KBM-7 (cell line): ENCODE data around the gene C1QTNF12.
"Not testable (repeated sequence)": the region's sequence is repeated elsewhere in the genome, so short reads cannot be mapped to it uniquely, and the experiment has no call there.

Experiments
- DNase-seq: peaks from one replicate; pipeline ENCODE4 v3.0.0-alpha.2; 2015
- in situ Hi-C: fragments of 300-500 bp; cut with MboI; formaldehyde crosslinking; loops from 2 replicates; pipeline ENCODE4 v1.14.3; 2020; ENCODE audit warnings: low sequenced_read_pairs, low pct_unique_long_range_greater_than_20kb, mixed read lengths

Gene C1QTNF12

DNA sequence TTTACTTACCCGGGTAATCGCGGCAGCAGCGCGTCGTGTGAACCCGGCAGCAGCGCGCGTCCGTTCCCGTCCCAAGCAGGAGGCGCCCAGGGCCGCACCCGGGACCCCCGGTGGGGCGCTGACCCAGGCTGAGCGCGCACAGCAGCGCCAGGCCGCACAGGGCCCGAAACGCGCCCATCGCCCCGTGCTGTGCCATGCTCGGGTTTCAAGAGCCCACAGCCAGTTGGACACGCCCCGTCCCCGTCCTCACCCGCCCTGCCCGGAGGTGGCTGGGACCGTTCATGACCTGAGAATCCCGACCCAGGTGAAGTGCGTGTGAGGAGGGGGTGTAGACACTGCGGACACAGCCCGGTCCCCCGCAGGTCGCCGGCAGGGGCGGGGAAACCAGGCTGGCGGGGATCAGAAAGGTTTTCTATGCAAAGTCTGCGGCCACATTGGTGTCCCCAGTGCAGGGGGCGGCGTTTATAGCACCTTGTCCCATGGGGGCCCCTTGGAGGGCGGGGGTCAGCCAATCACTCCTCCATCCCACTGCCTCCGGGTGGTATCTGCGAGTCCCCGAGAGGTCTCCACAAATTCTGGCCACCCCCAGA is 40.1 kb downstream of the C1QTNF12 start, which contains the start of gene TNFRSF18:
Gene TNFRSF18, minus strand, starts transcription at position 217 of the 590 bp plus-strand sequence. Its CDS starts 21 bp downstream, at position 196.
- no peak for DNase-seq
- in situ Hi-C loops = no loop called here

DNA sequence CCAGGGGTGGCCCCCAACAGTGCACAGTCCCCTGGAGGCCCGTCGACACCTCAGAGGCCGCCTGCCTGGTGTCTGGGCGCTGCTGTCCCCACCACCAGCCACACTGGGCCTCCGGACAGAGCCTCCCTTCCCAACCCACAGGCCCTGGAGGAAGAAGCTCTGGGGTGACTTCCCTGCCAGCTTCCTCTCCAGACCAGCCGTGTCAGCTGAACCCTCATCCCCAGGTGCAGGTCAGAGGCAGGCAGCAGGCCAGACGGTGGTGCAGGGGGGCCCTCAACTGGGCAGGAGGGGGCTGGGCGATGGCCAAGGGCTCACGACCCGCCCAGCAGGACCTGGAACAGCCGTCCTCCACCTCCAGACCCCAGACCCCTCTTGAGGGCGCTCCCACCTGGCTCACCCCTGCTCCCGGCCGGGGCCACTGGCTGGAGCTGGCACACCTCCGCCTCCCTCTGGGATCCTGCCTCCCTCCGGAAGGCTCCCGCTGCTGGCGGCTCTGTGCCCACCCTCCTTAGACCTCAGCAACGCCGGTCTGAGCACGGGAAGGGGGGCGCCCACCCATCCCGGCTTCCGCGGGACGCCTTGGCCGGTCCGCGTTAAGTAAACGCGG is 40.6 kb downstream of the C1QTNF12 start:
- in situ Hi-C loops = no loop called here
- no peak for DNase-seq

DNA sequence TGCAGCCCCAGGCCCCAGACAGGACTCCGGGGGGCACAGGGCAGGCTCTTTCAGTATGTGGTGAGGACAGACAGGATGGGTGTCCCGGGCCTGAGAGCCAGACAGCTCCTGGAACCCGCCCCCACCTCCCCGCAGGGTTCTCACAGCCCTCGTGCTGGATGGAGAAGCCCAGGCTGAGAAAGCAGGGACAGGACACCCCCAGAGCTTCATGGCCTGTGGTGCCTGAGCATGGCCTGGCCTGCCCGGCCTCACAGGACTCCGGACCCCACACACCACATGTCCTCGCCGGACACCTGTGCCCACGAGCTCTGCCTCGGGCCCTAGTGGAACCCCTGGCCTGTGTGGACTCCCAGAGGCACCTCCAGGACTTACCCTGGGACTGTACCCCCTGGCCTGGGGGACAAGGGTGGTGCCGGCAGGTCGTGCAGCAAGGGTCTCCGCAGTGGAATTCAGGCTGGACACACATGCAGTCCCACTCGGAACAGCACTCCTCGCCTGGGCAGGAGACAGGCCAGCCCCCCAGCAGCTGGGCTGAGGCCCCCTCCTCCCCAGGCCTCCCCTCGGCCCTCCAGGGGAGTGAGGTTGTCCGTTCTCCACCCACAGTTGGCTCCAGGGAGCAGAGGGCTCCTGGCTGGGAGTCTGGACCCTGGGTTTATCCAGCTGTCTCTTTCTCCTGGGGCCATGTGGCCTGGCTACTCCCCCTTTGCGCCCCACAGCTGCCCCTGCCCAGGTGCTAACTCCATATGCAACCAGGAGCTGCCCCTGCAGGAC is 41.3 kb downstream of the C1QTNF12 start:
- in situ Hi-C loops = no loop called here
- DNase-seq = no peak

DNA sequence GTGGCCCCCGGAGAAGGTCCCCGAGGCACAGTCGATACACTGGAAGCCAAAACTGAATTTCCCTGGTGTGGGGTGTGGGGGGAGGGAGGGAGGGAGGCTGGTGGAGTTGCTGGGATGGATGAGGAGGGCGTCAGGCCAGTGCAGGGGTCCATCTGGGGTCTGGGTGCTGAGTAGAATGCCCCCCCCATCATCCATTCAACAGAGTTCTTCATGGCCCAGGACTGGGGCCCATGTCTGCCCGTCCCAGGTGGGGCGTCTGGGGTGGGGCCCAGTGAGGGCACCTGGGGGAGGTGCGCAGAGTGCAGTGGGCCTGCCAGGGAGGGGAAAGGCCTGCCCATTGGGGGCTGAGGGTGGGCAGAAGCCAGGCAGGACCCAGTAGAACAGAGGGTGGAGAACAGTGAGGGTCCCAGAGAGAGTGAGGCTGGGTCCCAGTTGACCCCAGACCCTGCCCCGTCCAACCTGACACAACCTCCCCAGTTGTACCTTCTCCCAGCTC is 42.0 kb downstream of the C1QTNF12 start:
- no peak for DNase-seq
- in situ Hi-C loops = no loop called here

DNA sequence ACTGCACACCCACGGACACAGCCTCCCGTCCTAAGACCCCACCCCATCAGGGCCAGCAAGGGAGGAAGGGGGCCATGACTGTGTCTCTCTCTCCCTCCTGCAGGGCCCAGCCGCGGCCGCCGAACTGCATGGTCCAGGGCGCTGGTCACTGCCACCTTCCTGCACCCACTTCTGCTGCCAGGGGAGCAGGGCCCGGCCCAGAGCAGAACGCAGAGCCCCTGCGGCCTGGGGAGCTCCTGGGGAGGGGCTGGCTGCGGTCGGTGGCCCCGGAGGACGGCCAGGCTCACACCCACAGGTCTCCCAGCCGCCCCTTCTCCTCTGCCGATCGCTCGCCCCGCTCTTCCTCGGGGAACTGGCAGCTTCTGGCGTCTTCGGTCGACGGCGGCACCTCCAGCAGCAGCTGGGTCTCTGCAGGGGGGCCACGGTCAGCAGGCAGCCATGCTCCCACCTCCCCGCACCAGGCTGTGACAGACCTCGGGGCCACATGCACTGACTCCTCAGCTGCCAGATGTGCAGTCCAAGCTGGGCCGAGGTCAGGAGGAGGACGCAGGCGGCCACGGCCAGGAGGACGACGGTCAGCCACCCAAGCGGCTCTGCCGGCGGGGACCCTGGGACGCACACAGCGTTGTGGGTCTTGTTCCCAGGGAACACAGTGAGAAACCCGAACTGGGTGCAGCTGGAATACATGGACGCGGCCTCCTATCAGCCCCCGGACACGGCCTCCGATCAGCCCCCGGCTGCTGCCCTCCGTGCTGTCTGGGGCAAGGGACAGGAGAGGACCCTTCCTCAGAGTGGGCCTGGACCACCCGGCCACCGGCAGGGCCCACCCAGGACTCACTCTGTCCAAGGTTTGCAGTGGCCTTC is 42.7 kb downstream of the C1QTNF12 start:
- no peak for DNase-seq

DNA sequence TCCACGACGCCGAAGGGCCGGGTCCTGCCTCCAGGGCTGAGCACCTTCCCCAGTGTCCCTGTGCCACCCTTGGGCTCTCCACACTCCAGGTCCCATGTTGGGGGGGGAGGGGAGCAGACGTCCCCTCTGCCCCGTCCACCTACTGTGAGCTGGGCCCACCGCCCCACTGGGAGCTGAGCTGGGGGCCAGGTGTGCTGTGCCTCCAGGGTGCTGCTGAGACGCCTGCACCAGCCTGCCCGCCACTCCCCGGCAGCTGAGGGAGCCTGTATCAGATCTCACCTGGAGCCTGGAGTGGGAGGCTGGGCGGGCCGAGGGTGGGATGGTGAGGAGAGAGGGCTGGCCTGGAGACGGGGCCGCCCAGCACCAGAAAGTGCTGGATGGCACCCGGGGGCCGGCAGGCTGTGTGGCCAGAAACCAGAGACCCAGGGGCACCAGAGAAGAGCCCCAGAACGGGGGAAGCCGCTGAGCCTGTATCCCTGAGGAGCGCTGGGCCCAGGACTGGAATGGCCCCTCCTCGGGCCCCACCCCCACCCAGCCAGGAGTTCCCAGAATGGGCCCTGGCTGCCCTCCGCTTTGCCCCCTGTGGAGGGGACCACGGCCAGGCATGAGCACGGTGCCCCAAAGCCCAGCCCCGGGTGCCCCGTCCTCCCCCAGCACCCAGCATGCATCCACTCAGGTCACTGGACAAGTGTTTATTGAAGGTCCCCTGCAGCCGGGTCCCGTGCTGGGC is 43.5 kb downstream of the C1QTNF12 start:
- in situ Hi-C loops = no loop called here
- no peak for DNase-seq

More for the DNA sequence above, 42.7 kb downstream of the C1QTNF12 start:
- in situ Hi-C loops = no loop called here

DNA sequence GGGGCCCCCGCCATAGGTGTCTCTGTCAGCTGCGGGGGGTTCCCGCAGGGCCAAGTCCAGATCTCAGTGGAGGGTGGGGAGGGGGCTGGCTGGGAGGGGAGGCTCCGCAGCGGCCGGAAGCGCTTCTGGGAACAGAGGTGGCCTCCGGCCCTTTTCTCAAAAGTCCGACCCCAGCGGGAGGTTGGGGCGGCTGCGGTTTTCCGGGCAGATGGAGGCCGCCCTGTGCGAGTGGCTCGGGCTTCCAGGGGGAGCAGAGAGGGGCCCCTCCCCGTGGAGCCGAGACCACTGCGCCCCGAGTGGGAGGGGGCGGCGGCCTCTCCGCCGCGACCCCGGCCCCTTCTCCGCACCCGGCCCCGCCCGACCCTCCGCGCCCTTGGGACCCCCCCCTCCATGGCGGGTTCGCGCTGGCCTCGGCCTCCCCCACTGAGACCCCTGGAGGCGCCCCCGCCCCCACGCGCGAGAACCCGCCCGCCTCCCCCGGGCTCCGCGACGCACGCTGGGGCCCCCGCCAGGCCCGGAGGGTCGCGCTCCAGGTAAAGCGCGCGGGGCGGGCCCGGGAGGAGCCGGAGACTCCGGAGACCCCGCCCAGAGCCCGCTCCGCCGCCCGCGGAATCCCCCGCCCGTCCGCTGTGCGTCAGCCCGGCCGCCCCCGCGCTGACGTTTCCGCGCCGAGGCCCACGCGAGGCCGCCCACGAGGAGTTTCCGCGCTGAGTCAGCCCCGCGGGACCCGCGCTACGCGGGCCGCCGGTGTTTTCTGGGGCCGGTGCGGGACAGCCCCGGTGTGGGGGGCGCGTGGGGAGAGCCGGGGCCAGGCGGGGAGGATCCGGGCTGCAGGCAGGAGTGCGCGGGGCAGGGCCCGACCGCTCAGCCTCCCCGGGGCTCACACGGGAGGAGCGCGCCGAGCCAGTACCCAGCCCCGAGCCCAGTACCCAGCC is 45.4 kb downstream of the C1QTNF12 start:
- in situ Hi-C loops = no loop called here
- DNase-seq = peak; percentile 41

DNA sequence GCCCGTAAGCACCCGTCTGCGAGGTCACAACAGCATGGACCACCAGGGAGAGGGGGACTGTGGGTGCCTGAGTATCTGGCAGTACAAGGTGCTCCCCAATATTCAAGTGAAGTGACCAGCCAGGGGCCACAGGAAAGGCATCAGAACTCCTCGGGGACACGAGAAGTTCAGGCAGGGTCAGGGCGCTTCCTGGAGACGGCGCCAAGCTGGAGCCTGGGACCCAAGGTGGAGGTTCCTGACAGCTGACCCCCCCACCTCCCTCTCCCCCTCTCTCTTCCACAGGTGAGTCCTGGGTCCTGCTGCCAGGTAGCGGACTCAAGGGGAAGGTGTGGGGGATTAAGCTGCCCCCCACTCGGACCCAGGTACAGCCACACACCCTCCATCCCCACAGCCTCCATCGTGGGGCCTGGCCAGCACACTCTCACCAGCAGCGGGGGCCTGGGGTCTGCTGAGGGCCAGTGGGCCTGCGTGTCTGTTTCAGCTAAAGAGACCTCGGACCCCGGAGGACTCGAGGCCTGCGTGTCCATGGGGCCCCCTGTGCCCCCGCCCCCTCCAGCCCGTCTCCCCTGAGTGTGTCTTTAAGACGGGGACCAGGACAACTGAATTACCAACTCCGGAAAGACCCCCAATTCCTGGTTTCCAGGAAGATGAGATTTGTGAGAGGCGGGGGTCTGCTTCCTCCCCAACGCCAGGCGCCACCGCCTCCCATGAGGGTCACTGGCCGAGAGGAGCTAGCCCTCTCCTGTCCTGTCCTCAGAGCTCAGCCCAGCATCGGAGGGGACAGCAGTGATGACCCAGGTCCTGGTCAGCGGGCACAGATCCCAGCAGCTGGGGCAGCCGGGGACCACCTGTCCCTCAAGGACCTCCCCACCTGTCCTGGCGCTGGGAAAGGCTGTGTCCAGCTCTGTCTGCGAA is 46.3 kb downstream of the C1QTNF12 start:
- no peak for DNase-seq
- in situ Hi-C loops = no loop called here

DNA sequence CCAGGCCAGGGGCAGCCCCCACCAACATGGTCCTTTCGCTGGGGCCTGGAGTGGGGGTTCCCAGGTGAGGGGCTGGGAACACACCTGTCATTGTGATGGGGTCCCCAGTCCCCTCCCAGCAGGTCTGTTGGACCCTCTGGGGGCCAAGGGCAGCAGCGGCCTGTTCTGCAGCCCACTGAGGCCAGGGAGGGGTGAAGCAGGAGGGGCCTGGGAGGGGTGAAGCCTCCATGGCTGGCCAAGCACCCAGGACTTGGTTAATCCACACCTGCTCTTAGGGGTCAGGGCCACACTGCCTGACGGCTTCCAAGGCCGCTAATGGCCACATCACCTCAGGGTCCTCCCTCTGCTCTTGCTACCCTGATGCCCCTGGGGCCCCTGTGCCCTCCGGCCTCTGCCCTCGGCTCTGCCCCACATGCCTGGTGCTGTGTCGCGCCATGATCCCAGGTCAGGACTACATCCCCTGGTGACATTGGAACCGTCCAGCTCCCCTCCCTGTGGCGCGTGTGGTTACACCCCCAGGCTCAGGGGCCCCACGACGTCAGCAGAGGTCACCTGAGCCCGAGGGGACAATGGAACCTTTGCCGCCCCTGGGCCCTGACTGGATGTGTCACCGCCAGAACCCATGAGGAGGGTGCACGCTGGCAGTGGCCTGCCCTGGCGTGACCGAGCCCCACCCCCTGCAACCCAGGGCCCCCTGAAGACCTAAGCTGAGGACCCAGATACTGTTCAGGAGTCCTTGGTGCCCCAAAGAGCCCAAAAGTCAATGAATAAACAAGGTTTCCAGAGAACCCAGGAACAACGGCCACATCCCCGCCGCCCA is 47.2 kb downstream of the C1QTNF12 start:
- in situ Hi-C loops = no loop called here
- no peak for DNase-seq

DNA sequence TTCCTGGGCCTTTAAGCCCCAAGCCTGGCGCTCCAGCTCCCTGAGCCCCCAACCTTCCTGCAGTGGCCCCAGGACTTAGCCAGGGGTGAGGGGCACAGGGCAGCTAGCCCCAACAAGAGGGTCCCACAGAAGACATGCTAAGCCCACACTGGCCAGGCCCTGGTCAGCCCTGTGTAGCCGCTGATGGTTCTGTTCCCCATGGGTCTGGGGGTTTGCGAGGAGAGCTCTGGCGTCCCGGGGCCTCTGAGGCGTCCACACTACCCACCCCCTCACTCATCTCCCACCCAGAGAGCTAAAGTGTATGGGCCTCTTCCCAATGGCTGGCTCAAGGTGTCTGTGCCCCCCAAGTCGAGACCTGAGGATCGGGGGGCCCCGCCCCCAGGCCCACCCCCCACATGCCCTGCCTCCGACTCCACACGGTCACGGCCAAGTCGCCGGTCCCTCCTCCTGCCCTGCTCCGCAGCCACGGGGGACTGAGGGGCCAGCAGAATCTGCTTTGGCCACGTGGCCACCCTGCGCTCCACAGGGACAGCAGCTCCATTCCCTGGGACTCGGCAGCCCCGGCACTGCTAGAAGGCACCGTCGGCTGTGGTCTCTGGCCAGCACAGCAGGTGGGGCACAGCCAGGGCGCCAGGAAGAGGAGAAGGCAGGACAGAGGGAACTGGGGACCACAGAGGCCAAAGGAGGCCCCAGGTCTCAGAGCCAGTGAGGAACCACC is 47.9 kb downstream of the C1QTNF12 start:
- DNase-seq = no peak
- in situ Hi-C loops = no loop called here

DNA sequence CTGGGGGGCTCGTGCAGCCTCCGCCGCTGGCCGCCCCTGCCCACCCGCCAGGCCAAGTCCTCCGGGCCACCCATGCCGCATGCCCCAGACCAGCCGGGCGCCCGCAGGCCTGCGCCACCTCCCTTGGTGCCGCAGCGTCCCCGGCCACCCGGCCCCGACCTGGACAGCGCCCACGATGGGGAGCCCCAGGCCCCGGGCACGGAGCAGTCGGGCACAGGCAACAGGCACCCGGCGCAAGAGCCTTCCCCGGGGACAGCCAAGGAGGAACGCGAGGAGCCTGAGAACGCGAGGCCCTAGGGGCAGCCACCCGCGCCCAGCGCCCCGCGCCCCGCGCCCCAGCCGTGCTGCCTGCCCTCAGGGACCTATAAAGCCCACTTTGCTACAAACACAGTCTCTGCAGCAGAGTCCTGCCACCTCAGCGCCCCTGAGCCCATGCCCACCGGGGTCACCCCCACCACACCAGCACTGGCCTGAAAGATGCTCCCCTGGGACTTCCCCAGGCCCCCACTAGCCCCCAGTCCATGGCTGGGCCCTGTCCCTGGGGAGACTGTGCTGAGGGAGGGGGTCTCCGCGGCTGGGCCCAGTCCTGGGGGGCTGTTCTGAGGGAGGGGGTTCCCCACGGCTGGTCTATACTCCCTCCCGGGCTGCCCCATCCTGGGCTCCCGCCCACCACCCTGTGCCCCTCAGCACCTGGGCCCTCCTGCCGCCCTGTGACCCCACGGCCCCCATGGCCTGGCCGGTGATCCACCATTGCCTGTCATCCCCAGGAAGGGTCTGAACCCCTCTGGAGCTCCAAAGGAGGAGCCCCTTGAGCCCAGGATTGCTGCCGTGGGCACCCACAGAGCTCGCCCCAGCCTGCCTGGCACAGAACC is 48.7 kb downstream of the C1QTNF12 start:
- no peak for DNase-seq
- in situ Hi-C loops = no loop called here

DNA sequence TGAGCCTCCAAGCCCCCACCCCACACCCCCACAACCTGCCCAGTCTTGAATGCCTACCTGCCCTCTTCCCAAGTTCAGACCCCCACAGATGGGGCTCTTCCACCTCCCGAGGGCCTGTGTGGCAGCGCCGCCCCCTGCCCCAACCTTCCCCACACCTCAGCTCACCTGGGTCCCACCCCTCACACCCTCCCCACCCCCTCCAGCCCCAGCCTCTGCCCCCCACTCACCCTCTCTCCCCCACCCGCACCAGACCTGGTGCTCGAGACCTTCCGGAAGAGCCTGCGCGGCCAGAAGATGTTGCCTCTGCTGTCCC is 49.4 kb downstream of the C1QTNF12 start:
- in situ Hi-C loops = no loop called here

DNA sequence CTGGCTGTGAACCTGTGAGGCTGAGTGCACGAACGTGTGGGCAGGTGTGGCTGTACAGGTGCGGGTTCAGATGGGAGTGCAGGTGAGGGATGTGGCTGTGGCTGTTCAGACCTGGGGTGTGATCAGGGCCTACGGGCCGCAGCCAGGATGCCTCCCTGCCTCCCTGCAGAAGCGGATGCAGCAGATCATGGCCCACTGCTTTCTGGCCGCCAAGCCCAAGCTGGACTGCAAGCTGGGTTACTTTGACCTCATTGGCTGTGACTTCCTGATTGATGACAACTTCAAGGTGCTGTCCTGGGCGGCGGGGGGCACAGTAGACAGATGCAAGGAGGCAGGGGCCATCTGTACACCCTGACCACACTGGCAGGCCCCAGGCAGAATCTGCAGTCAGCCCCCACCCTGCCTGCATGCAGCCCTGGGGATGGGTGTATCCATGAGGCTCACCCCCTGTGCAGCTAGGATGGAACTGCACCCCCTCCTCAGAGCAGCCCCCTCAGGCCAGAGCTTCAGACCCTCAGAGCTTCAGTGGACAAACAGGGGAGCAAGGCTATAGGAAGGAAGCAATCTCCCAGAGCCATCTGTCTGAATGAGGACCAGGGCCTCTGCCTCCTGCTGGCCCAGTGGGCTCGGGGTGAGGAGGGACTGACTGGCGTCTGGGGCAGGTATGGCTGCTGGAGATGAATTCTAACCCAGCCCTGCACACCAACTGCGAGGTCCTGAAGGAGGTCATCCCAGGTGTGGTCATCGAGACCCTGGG is 49.9 kb downstream of the C1QTNF12 start:
- in situ Hi-C loops = no loop called here
- DNase-seq = no peak

More for the DNA sequence above, 49.4 kb downstream of the C1QTNF12 start:
- DNase-seq = no peak

DNA sequence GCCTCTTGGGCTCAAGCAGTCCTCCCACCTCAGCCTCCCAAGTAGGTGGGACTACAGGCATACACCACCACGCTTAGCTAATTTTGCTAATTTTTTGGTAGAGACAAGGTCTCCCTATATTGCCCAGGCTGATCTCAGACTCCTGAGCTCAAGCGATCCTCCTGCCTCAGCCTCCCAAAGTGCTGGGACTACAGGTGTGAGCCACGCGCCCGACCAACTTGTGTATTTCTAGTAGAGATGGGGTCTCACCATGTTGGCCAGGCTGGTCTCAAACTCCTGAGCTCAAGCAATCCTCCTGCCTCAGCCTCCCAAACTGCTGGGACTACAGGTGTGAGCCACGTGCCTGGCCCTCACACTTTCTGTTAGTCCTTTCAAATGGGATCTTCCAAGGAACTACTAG is 50.8 kb downstream of the C1QTNF12 start:
- in situ Hi-C loops, DNase-seq: not testable (repeated sequence)
